ENCODE measurements around the gene RASAL2.

GRCh38 chr1:178061620-178062019 is 32.3 kb upstream of the RASAL2 start:
- TF ChIP-seq CTCF (IDR thresholded peaks at IDR 0.05; ENCODE audit: insufficient read depth, low read depth, low read length) (no peak), EZH2 (IDR thresholded peaks at IDR 0.05; ENCODE audit: insufficient read depth, low read length) (no peak)
